Muscle of leg (tissue), 11 donors: ENCODE results near the gene TMPRSS2. TPM values are rescaled to one million over a fixed set of nuclear protein-coding genes. Genes with fewer than 3 reads are reported as not detected.

ENCODE experiments used
- DNase-seq: peaks from one replicate; pipeline ENCODE4 v3.0.0; 2013
- H3K27ac ChIP-seq: one replicate; pipeline ENCODE4 v1.5.1; 2013; ENCODE audit warnings: mild to moderate bottlenecking, low read length, control low read depth
- H3K27me3 ChIP-seq: one replicate; pipeline ENCODE4 v1.6.1; 2013; ENCODE audit warnings: low read length; ENCODE audit not compliant: control insufficient read depth, insufficient read depth
- H3K36me3 ChIP-seq: one replicate; pipeline ENCODE4 v1.6.1; 2013; ENCODE audit warnings: low read length; ENCODE audit not compliant: control insufficient read depth, insufficient read depth
- H3K4me1 ChIP-seq: one replicate; pipeline ENCODE4 v1.6.1; 2013; ENCODE audit warnings: low read length; ENCODE audit not compliant: control insufficient read depth, insufficient read depth
- H3K4me3 ChIP-seq: one replicate; pipeline ENCODE4 v1.5.1; 2013; ENCODE audit warnings: low read length, control low read depth
- H3K9me3 ChIP-seq: replicated peaks from 2 replicates; pipeline ENCODE4 v1.6.1; 2013; ENCODE audit warnings: low read depth, low read length; ENCODE audit not compliant: control insufficient read depth
- WGBS: methylation state at CpG from one replicate; pipeline ENCODE4 v1.1.5; 2013; ENCODE audit warnings: missing lambda C conversion rate; ENCODE audit not compliant: insufficient coverage; 5-methylcytosine and 5-hydroxymethylcytosine counted together
- polyA plus RNA-seq, 8 donors: library from polyadenylated mRNA; unstranded; fragments of 120-200 nt; gene quantifications; one replicate each; pipeline versions ENCODE4 v1.2.1 to v1.2.3, GENCODE V29; 2013; ENCODE audit warnings: inconsistent platforms in 1 of 8, low replicate concordance in 1 of 8; ENCODE audit not compliant: insufficient read length in 8 of 8, insufficient read depth in 1 of 8
- total RNA-seq: library from RNA; stranded (reverse); fragments of 120-200 nt; gene quantifications from one replicate; pipeline ENCODE4 v1.2.4, GENCODE V29; 2013

Gene TMPRSS2
- total and polyA plus RNA-seq, 9 donors = 0.07 to 8.7 (median 0.56) TPM; not detected in 4

DNA sequence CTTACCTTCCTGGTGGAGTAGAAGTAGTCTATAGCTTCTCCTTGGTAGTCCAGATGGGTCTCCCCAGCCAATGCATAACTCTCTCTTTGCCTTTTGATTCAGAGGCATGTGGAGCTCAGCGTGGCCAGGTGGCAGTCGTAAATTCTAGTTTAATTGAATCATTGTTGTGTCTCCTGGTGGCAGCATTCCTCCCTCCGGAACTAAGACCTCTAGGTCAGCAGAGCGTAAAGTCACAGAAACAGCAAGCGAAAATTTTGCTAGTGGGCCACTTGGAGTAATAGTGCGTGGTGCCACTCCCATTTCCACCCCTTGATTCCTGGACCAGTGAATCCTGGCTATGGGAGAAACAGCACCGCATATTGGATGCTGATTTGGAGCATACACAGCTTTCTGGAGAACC, 3.9 kb upstream of the TMPRSS2 start:
- Histone ChIP-seq H3K27me3 (peaks cover 48% of the 10 kb centered on the region), H3K4me3 (no peak overlapping the region), H3K36me3 (no peaks in the 10 kb centered on the region), H3K9me3 (no peaks in the 10 kb centered on the region), H3K4me1 (peaks cover 3% of the 10 kb centered on the region), H3K27ac (no peak overlapping the region)
- 40% methylated on average over 7 of the region's 7 CpGs for WGBS
- DNase-seq = no peak

DNA sequence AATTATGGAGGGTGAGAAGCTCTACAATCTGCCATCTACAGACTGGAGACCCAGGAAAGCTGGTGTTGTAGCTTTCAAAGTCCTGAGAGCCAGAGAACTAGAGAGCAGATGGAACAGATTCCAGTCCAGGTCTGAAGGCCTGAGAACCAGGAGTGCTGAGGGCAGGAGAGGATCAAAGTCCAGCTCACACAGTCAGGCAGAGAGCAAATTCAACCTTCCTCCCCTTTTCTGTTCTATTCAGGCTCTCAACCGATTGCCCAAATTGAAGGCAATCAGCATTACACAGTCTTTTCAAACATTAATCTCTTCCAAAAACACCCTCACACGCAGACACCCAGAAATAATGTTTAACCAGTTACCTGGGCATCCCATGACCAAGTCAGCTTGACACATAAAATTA, 2.5 kb upstream of the TMPRSS2 start:
- H3K9me3 ChIP-seq = no peaks in the 10 kb centered on the region
- H3K36me3 ChIP-seq = no peaks in the 10 kb centered on the region
- DNase-seq = no peak
- no peak overlapping the region for H3K4me3 ChIP-seq
- H3K4me1 ChIP-seq = peaks cover 3% of the 10 kb centered on the region
- H3K27ac ChIP-seq = no peak overlapping the region
- peaks cover 62% of the 10 kb centered on the region for H3K27me3 ChIP-seq
- WGBS = no CpG with 5 or more reads among the region's 2 CpGs

DNA sequence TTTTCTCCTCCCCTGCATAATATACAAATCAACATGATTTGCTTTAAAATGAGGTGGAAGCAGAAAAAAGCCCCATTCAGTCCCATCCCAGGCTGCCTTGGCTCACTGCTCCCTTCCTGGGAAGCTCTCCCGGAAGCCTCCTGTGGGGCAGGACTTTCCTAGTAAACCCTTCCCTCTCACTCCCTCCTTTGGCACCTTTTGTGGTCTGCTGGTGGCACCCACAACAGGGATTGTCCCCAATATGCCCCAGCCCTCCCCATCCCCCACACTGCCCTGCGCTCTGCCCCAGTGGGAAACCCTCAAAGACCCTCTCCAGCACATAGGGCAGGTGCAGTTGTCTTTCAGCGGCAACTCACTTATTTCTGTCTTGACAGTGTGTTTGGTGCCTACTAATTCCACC, 1.8 kb upstream of the TMPRSS2 start:
- Histone ChIP-seq H3K9me3 (no peaks in the 10 kb centered on the region), H3K27me3 (peaks cover 68% of the 10 kb centered on the region)
- no peak for DNase-seq

DNA sequence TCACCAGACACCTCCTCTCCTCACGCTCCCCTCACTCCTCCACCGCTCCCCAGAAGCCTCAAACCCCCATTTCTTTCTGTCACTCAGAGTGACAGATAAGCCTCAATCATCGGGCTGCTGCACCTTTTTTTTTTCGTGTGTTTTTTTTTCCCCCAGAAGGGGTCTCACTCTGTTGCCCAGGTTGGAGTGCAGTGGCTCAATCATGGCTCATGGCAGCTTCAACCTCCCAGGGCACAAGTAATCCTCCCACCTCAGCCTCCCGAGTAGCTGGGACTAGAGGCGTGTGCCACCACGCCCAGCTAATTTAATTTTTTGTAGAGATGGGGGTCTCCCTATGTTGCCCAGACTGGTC, 1.2 kb upstream of the TMPRSS2 start:
- no peaks in the 10 kb centered on the region for H3K36me3 ChIP-seq

More for the DNA sequence above, 1.8 kb upstream of the TMPRSS2 start:
- Histone ChIP-seq H3K36me3 (no peaks in the 10 kb centered on the region), H3K4me3 (no peak overlapping the region), H3K27ac (no peak overlapping the region), H3K4me1 (peaks cover 3% of the 10 kb centered on the region)
- 43% methylated on average over 2 of the region's 3 CpGs for WGBS

DNA sequence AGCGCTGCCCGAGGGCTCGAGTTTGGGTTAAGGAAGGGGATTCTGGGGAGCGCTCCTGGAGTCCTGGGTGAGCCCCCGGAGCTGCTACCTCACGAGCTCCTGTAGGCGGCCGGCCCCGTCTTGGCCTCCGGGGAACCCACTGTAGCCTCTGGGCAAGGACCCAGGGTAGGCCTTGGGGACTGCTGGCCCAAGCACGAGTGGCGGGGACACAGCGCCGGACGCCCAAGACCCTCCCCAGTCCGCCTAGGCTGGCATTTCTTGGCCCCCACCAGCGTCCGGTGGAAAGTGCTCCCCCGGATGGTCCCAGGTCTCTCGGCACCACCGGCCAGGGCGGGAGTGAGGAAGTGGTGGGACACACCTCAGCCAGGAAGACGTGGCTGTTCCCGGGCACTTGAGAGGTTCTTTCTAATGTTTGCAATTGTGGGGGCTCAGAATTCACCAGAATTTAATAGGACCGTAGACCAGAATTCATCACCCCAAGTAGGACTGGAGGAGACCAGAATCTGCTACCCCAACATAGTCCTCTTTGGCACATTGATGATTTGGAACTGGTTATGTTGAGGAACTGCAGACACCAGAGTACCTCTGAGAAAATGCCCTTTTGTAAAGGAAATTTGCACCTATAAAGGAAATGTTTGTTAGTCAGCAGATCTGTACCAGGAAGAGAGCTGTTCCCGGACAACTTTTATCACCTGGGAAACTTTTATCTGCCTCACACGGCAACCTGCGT, 622 bp upstream of the TMPRSS2 start:
- no peak overlapping the region for H3K27ac ChIP-seq
- H3K9me3 ChIP-seq = no peaks in the 10 kb centered on the region
- peaks cover 77% of the 10 kb centered on the region for H3K27me3 ChIP-seq
- no peak overlapping the region for H3K4me3 ChIP-seq
- no peak for DNase-seq
- 5% methylated on average over 15 of the region's 28 CpGs for WGBS
- H3K36me3 ChIP-seq = no peaks in the 10 kb centered on the region
- H3K4me1 ChIP-seq = peaks cover 3% of the 10 kb centered on the region

More for the DNA sequence above, 1.2 kb upstream of the TMPRSS2 start:
- no peak for DNase-seq
- WGBS = 44% methylated on average over 4 of the region's 7 CpGs
- H3K27ac ChIP-seq = no peak overlapping the region
- H3K4me3 ChIP-seq = no peak overlapping the region
- H3K27me3 ChIP-seq = peaks cover 74% of the 10 kb centered on the region
- no peaks in the 10 kb centered on the region for H3K9me3 ChIP-seq
- H3K4me1 ChIP-seq = peaks cover 3% of the 10 kb centered on the region

DNA sequence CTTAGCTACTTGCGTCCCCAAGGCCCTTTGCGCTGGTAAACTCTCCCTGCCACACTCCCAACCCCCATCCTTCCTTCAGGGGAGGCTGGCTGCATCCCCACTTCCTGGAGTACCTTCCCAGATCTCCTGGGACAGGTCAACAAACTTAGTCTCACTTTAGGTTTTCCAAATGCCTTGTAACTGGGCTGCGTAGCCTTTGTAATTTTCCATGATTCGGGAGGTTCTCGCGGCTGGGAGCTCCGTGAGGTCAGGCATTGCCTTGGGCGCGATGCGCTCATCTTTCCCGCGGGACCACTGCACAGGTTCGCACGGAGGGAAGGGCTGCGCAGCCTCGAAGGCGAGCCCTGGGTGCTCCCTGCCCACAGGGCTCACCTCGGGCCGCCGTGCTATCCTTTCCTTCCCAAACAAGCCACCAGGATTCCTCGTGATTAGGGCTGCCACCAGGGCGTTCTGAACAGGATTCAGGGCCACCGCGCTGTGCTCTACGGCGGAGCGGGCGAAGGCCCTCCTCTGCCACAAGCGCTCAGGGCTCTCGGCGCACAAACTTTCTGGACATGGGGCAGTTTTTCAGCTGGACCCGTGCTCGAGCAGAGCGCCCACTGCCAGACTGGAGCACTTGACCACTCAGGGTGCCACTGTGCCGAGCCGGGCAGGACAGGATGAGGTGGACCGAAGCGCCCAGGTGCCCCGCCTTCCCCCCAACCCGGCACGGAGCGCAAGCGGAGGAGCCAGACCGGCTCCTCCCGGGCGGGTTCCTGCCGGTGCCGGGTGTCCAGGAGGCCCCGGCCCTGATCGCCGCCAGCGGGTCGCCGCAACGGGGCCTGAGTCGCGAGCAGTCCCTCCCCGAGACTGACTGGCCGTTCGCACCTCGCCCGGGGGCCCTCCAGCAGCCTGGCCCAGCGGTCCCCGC, 1.1 kb downstream of the TMPRSS2 start:
- WGBS = 3% methylated on average over 61 of the region's 64 CpGs
- H3K4me1 ChIP-seq = peaks cover 3% of the 10 kb centered on the region
- no peak overlapping the region for H3K4me3 ChIP-seq
- no peak overlapping the region for H3K27ac ChIP-seq
- peaks cover 76% of the 10 kb centered on the region for H3K27me3 ChIP-seq
- no peaks in the 10 kb centered on the region for H3K36me3 ChIP-seq
- H3K9me3 ChIP-seq = no peaks in the 10 kb centered on the region
- DNase-seq = no peak

DNA sequence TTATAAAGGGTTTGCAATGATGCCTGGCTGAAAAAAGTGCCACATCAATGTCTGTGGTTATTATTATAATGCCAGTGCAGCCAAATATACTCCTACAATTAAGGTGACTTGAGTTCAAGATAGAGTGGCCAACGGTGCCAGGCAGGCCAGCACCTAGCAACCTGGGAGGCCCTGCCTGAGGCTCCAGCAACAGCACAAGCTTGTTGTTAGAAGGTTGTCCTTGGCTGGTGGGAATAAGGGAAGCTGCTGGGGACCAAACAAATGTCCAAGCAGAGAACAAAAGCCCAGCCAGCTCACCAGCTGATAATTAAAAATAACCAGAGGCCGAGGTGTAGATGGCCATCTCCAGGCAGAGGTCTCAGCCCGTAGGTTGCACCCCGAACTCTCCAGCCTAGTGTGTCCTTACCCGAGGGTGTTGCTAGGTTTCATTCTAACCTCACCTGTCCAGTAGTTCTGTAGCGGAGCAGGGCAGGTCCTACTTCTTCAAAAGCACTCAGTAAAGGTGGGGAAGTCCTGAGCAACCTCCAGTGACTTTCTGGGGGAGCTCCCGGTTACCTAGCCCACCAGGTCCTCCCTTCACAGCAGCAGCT, 1.9 kb downstream of the TMPRSS2 start:
- H3K27ac ChIP-seq = no peak overlapping the region
- no peaks in the 10 kb centered on the region for H3K36me3 ChIP-seq
- no peak for DNase-seq
- H3K4me1 ChIP-seq = peaks cover 3% of the 10 kb centered on the region
- no peak overlapping the region for H3K4me3 ChIP-seq
- peaks cover 79% of the 10 kb centered on the region for H3K27me3 ChIP-seq
- 71% methylated on average over 5 of the region's 7 CpGs for WGBS
- H3K9me3 ChIP-seq = no peaks in the 10 kb centered on the region

DNA sequence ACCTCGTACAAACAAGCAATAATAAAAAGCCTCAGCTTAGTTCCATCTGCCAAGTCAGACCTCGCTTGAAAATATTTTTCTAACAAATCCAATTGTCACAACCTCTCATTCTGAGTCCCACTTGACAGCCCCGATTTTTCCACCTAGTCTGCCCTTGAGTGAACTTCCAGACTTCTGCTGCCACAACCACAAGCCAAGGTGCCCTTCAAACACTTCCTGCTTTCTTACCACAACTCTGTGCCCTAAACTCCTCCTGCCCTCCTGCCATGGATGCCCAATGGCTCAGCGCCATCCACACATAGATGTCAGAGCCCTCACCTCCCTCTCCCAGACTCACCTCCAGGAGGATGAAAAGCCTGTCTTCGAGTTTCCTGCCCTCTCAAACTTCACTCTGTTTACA, 3.9 kb downstream of the TMPRSS2 start:
- DNase-seq = no peak
- no peak overlapping the region for H3K27ac ChIP-seq
- no peaks in the 10 kb centered on the region for H3K9me3 ChIP-seq
- no peak overlapping the region for H3K4me3 ChIP-seq
- H3K27me3 ChIP-seq = peaks cover 70% of the 10 kb centered on the region
- H3K4me1 ChIP-seq = peaks cover 3% of the 10 kb centered on the region
- no peaks in the 10 kb centered on the region for H3K36me3 ChIP-seq
- 44% methylated on average over 5 of the region's 5 CpGs for WGBS

DNA sequence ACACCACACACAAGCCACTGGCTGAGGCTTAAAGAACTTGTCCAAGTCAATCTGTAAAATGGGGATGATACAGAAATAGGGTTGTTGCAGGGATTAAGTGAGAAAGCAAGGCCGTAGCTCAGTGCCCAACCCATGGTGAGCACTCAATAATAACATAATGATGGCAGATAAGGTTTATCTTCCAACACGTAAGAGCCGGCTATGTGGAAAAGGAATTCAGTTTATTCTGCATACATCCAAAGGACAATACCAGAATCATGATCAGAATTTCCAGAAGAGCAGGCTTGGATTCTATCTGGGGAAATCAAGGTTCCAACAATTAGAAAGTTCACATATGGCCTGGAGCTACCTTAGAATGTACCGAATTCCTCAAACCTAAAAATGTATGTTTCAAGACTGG, 4.6 kb downstream of the TMPRSS2 start:
- Histone ChIP-seq H3K27ac (no peak overlapping the region), H3K4me1 (peaks cover 3% of the 10 kb centered on the region), H3K27me3 (peaks cover 63% of the 10 kb centered on the region), H3K36me3 (no peaks in the 10 kb centered on the region), H3K9me3 (no peaks in the 10 kb centered on the region), H3K4me3 (no peak overlapping the region)
- WGBS = 100% methylated on average over 1 of the region's 4 CpGs
- DNase-seq = no peak

DNA sequence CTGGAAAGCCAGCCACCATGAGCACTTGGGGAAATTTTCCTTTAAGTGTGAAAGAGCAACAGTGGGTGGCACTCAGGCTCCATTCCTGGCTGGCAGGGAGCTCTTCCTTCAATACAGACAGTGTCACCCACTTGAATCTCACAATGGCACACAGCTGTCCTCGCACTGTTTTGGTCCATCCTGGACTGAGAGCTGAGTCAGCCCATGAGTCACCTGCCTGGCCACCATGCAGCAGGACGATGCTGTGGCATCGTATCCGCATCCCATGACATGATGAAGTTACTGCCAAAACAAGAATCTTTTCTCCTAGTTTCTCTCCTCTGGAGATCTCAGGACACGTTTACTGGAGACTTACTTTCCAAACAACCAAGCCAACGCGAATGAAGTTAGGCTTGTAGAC, 6.0 kb downstream of the TMPRSS2 start:
- no peak for DNase-seq
- peaks cover 55% of the 10 kb centered on the region for H3K27me3 ChIP-seq

More for the DNA sequence above, 6.0 kb downstream of the TMPRSS2 start:
- Histone ChIP-seq H3K4me3 (no peak overlapping the region), H3K9me3 (no peaks in the 10 kb centered on the region), H3K36me3 (no peaks in the 10 kb centered on the region), H3K27ac (no peak overlapping the region), H3K4me1 (peaks cover under 1% of the 10 kb centered on the region)
- WGBS = 87% methylated on average over 6 of the region's 7 CpGs
